Cardiac muscle cell (in vitro differentiated cells and primary cell): ENCODE measurements around the gene ERI3. TPM values are rescaled to one million over a fixed set of nuclear protein-coding genes. Genes with fewer than 3 reads are reported as not detected.
A peak's percentile ranks its signal among the peaks of the same experiment; 100 is the strongest.

ENCODE experiments used
- DNase-seq, 2 donors: peaks; one replicate each; pipeline versions ENCODE4 v3.0.0 to v3.0.0-alpha.2; 2010 to 2017; ENCODE audit warnings: low read depth in 1 of 2, low spot score in 1 of 2
- H3K27ac ChIP-seq: fragments of 200-600 bp; sonication (generic); 2 replicates; pipeline ENCODE4 v1.5.1; 2016
- H3K27me3 ChIP-seq: fragments of 200-600 bp; sonication (generic); 2 replicates; pipeline ENCODE4 v1.6.0; 2016; ENCODE audit warnings: control low read depth
- H3K36me3 ChIP-seq: fragments of 200-600 bp; sonication (generic); 2 replicates; pipeline ENCODE4 v1.5.1; 2016; ENCODE audit warnings: control low read depth
- H3K4me1 ChIP-seq: fragments of 200-600 bp; sonication (generic); 2 replicates; pipeline ENCODE4 v1.8.1; 2017; ENCODE audit warnings: low read depth, mild to moderate bottlenecking, mixed run types
- H3K4me3 ChIP-seq: fragments of 200-600 bp; sonication (generic); 2 replicates; pipeline ENCODE4 v1.5.1; 2016; ENCODE audit warnings: mild to moderate bottlenecking
- H3K9me3 ChIP-seq: fragments of 200-600 bp; sonication (generic); 2 replicates; pipeline ENCODE4 v1.5.1; 2017; ENCODE audit warnings: low read depth, mild to moderate bottlenecking, control low read depth
- polyA plus RNA-seq: library from polyadenylated mRNA; unstranded; fragments of >200 nt; fragmentation: Nextera tagmentation; extraction: Ambion mirVana; gene quantifications from 2 replicates; pipeline ENCODE4 v1.2.1, GENCODE V29; 2016
- total RNA-seq: library from RNA; depleted of rRNA; stranded (reverse); fragments of >200 nt; gene quantifications from 2 replicates; pipeline ENCODE4 v1.2.3, GENCODE V29; 2016
- TF ChIP-seq, protein P1 (sequence below): IDR thresholded peaks from 2 replicates; pipeline ENCODE4 v1.5.1; 2012; ENCODE audit warnings: low read depth, mild to moderate bottlenecking, low read length

The ERI3 gene
- total and polyA plus RNA-seq, 2 experiments from 2014 or later: 92.1 to 151 TPM

DNA sequence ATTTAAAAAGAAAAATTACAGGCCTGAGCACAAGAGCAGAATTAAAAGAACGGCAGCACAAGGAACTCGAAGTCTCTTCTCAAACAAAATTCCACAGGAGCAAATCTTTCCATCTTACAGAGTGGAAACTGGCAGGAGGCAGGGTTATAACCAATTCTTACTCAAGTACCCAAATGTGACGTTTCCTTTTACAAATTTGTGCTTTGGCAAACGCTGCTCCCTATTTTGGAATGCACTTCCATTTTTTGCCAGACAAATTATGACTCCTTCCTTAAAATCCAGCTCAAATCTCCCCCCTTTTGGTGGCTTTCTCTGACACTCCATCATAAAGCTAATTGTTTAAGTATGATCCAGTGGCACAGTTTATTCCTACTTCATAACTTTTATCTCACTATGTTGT, 7.8 kb downstream of the ERI3 start:
- Histone ChIP-seq H3K4me1 (peaks cover 6% of the 10 kb centered on the region), H3K27ac (no peak overlapping the region), H3K36me3 (no peaks in the 10 kb centered on the region), H3K27me3 (no peaks in the 10 kb centered on the region), H3K9me3 (no peaks in the 10 kb centered on the region), H3K4me3 (no peak overlapping the region)
- TF ChIP-seq, protein P1, sequence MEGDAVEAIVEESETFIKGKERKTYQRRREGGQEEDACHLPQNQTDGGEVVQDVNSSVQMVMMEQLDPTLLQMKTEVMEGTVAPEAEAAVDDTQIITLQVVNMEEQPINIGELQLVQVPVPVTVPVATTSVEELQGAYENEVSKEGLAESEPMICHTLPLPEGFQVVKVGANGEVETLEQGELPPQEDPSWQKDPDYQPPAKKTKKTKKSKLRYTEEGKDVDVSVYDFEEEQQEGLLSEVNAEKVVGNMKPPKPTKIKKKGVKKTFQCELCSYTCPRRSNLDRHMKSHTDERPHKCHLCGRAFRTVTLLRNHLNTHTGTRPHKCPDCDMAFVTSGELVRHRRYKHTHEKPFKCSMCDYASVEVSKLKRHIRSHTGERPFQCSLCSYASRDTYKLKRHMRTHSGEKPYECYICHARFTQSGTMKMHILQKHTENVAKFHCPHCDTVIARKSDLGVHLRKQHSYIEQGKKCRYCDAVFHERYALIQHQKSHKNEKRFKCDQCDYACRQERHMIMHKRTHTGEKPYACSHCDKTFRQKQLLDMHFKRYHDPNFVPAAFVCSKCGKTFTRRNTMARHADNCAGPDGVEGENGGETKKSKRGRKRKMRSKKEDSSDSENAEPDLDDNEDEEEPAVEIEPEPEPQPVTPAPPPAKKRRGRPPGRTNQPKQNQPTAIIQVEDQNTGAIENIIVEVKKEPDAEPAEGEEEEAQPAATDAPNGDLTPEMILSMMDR: no peak
- peak in 1 of 2 donors; percentile 38 for DNase-seq

- no peak for DNase-seq
- no peaks in the 10 kb centered on the region for H3K27me3 ChIP-seq
- TF ChIP-seq, protein P1: no peak
- H3K9me3 ChIP-seq: no peaks in the 10 kb centered on the region
- no peak overlapping the region for H3K27ac ChIP-seq
- H3K36me3 ChIP-seq: no peaks in the 10 kb centered on the region
- no peak overlapping the region for H3K4me3 ChIP-seq
- H3K4me1 ChIP-seq: peaks cover 6% of the 10 kb centered on the region
Measured at GRCh38 chr1:44346878-44347277, 8.2 kb downstream of the ERI3 start.

DNA sequence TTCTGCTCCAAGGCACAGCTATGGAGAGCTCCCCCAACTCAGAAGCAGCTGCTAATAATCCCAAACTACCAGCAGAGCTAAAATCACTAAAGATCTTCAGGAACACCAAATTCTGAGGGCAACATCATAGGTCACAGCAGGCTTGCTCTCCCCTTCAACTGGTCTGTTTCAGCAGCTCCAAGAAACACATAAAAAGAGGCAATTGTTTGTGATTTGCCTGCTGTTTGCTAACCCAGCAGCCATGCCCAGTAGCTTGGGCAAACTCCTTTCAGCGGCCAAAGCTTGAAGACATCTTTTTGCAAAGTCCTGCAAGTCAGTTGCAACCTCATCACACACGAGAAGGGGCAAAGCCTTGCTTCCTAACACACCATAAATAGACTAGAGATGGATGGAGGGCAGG, 8.9 kb downstream of the ERI3 start:
- Histone ChIP-seq H3K4me1 (peaks cover 6% of the 10 kb centered on the region), H3K27me3 (no peaks in the 10 kb centered on the region), H3K4me3 (no peak overlapping the region), H3K27ac (peak overlapping the region; percentile 0), H3K9me3 (no peaks in the 10 kb centered on the region), H3K36me3 (no peaks in the 10 kb centered on the region)
- TF ChIP-seq, protein P1: no peak
- no peak for DNase-seq

- TF ChIP-seq, protein P1: no peak
- Histone ChIP-seq H3K27ac (peak overlapping the region; percentile 0), H3K9me3 (no peaks in the 10 kb centered on the region), H3K36me3 (no peaks in the 10 kb centered on the region), H3K4me1 (peaks cover 6% of the 10 kb centered on the region), H3K27me3 (no peaks in the 10 kb centered on the region), H3K4me3 (no peak overlapping the region)
- DNase-seq: no peak
Measured at GRCh38 chr1:44345187-44345775, 9.8 kb downstream of the ERI3 start.

DNA sequence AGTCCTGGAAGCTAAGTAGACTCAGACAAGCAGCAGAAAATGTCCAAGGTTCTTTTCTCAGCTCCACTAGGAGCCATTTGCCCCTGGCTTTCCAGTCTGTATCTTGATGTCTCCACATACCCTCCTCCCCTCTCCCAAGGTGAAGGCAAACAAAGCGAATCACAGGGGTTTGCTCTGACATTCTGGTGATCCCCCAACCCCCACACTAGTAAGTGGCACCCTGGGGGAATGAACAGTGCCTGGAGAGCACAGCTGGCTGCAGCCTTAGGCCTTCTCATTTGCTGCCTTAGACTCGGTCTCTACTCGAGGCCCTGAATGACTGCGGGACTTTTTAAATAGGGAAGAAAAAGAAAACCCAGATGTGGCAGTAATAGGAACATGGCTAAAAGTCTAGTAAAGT, 15.3 kb downstream of the ERI3 start:
- Histone ChIP-seq H3K4me1 (no peaks in the 10 kb centered on the region), H3K27me3 (no peaks in the 10 kb centered on the region), H3K27ac (no peak overlapping the region), H3K9me3 (no peaks in the 10 kb centered on the region), H3K4me3 (no peak overlapping the region), H3K36me3 (peaks cover 20% of the 10 kb centered on the region)
- TF ChIP-seq, protein P1: no peak
- DNase-seq: no peak
